T-cell (primary cell): ENCODE data around the gene HGF. TPM values are rescaled to one million over a fixed set of nuclear protein-coding genes. Genes with fewer than 3 reads are reported as not detected.
"Not testable (repeated sequence)": the region's sequence is repeated elsewhere in the genome, so short reads cannot be mapped to it uniquely, and the experiment has no call there.

ENCODE experiments used
- ATAC-seq, 4 experiments: fragments of 200-7000 bp in 3 of 4; fragments of 150-1000 bp in 1 of 4; cut with Tn5 transposase; replicated peaks in 1 of 4; 1 replicate in 3 of 4; 2 replicates in 1 of 4; pipeline ENCODE4 v1.10.0; 2021; ENCODE audit warnings: moderate library complexity in 3 of 4, mild to moderate bottlenecking in 2 of 4, moderate number of reproducible peaks in 1 of 4
- CTCF ChIA-PET, 2 donors: fragments of 300-600 bp; sonication (Branson Sonifier 250); formaldehyde crosslinking; loops; one replicate each; lab custom pipeline; 2022; ENCODE audit warnings: antibody characterized with exemption in 2 of 2; lab: Charles Lee
- POLR2A ChIA-PET, 2 donors: fragments of 300-600 bp; sonication (Branson Sonifier 250); formaldehyde crosslinking; loops; one replicate each; lab custom pipeline; 2022; ENCODE audit warnings: antibody characterized with exemption in 2 of 2; lab: Charles Lee
- DNase-seq, 35 experiments: peaks; one replicate each; pipeline versions ENCODE4 v3.0.0 to v3.0.0-alpha.2; 2013 to 2023
- H3K27ac ChIP-seq: one replicate; pipeline ENCODE4 v1.5.1; 2013; ENCODE audit warnings: low read length
- H3K27me3 ChIP-seq, 2 experiments: replicated peaks in 1 of 2; 1 replicate in 1 of 2; 2 replicates in 1 of 2; pipeline versions ENCODE4 v1.6.1 to v1.7.0; 2013; ENCODE audit warnings: low read length in 1 of 2, mixed read lengths in 1 of 2; ENCODE audit not compliant: control insufficient read depth in 2 of 2, insufficient read depth in 2 of 2; ENCODE audit errors: extremely low read depth in 1 of 2
- H3K36me3 ChIP-seq, 2 donors: 1 replicate in 1 of 2; 2 replicates in 1 of 2; pipeline versions ENCODE4 v1.6.1 to v1.7.0; 2013; ENCODE audit warnings: low read length in 1 of 2; ENCODE audit not compliant: control insufficient read depth in 2 of 2, insufficient read depth in 1 of 2; ENCODE audit errors: extremely low read depth in 1 of 2
- H3K4me1 ChIP-seq, 2 experiments: 1 replicate in 1 of 2; 2 replicates in 1 of 2; pipeline versions ENCODE4 v1.6.1 to v1.7.0; 2013; ENCODE audit warnings: low read length in 2 of 2, mixed read lengths in 1 of 2; ENCODE audit not compliant: insufficient read depth in 2 of 2, control insufficient read depth in 1 of 2; ENCODE audit errors: extremely low read depth in 1 of 2
- H3K4me3 ChIP-seq, 2 donors: 1 replicate in 1 of 2; 2 replicates in 1 of 2; pipeline versions ENCODE4 v1.5.1 to v1.7.0; 2013; ENCODE audit warnings: mild to moderate bottlenecking in 2 of 2, low read length in 1 of 2, moderate library complexity in 1 of 2; ENCODE audit not compliant: control insufficient read depth in 1 of 2; ENCODE audit errors: extremely low read depth in 1 of 2
- H3K9me3 ChIP-seq: 2 replicates; pipeline ENCODE4 v1.7.0; 2013
- H3K27ac Mint-ChIP-seq, 2 donors: one replicate each; pipeline ENCODE4 v1.8.0; 2020 to 2021; ENCODE audit warnings: mild to moderate bottlenecking in 2 of 2, mixed read lengths in 2 of 2
- H3K27me3 Mint-ChIP-seq, 2 donors: one replicate each; pipeline ENCODE4 v1.8.0; 2021 to 2022; ENCODE audit warnings: mixed read lengths in 2 of 2
- H3K36me3 Mint-ChIP-seq: one replicate; pipeline ENCODE4 v1.8.0; 2021; ENCODE audit warnings: mixed read lengths
- H3K4me1 Mint-ChIP-seq, 3 donors: one replicate each; pipeline ENCODE4 v1.8.0; 2020 to 2022; ENCODE audit warnings: mixed read lengths in 3 of 3, mild to moderate bottlenecking in 1 of 3
- H3K4me3 Mint-ChIP-seq, 3 donors: one replicate each; pipeline ENCODE4 v1.8.0; 2020 to 2022; ENCODE audit warnings: mild to moderate bottlenecking in 3 of 3, mixed read lengths in 3 of 3, moderate library complexity in 3 of 3
- H3K9me3 Mint-ChIP-seq, 3 donors: one replicate each; pipeline ENCODE4 v1.8.0; 2020 to 2022; ENCODE audit warnings: mixed read lengths in 3 of 3
- WGBS: methylation state at CpG from one replicate; pipeline ENCODE4 v1.1.5; 2013; ENCODE audit warnings: missing lambda C conversion rate; ENCODE audit not compliant: insufficient coverage; 5-methylcytosine and 5-hydroxymethylcytosine counted together
- total RNA-seq, 35 experiments: library from RNA in 6 of 35; stranded (reverse) in 6 of 35; fragments of 120-200 nt in 1 of 35; gene quantifications; one replicate each; pipeline versions ENCODE4 v1.2.1 to v1.2.4 and lab custom pipeline; 2013 to 2026

The HGF gene
- total RNA-seq, 5 donors from 2014 or later (not counting 1 experiment from before 2014, with no cell fraction given), result 0.32 TPM; not detected in 4

DNA sequence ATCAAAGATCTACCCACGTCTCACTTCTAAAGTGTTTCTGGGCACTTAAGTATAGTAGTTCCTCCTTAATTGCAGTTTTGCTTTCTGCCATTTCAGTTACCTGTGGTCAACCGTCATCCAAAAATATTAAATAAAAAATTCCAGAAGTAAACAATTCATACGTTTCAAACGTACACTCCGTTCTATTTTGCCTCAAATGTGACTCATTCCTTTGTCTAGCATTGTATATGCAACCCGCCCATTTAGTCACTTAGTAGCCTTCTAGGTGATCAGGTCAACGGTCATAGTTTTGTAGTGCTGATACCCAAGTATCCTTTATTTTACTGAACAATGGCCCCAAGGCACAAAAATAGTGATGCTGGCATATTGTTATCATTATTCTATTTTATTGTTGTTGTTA, 33.8 kb downstream of the HGF start:
- 91% methylated on average over 5 of the region's 7 CpGs for WGBS
- Histone ChIP-seq H3K9me3 (no peaks in the 10 kb centered on the region), H3K27me3 (no peaks in the 10 kb centered on the region), H3K27ac (no peak overlapping the region), H3K36me3 (no peaks in the 10 kb centered on the region), H3K4me3 (no peak overlapping the region), H3K4me1 (no peaks in the 10 kb centered on the region)
- POLR2A ChIA-PET, result no interaction called here
- H3K4me1 Mint-ChIP-seq, result no peaks in the 10 kb centered on the region
- H3K27me3 Mint-ChIP-seq, result no peaks in the 10 kb centered on the region
- no peaks in the 10 kb centered on the region for H3K36me3 Mint-ChIP-seq
- CTCF ChIA-PET, result no interaction called here
- ATAC-seq (no peak), DNase-seq (no peak)
- peaks cover 4 to 19% (median 7%) of the 10 kb centered on the region in 3 donors for H3K9me3 Mint-ChIP-seq
- no peak overlapping the region for H3K4me3 Mint-ChIP-seq
- no peak overlapping the region for H3K27ac Mint-ChIP-seq

DNA sequence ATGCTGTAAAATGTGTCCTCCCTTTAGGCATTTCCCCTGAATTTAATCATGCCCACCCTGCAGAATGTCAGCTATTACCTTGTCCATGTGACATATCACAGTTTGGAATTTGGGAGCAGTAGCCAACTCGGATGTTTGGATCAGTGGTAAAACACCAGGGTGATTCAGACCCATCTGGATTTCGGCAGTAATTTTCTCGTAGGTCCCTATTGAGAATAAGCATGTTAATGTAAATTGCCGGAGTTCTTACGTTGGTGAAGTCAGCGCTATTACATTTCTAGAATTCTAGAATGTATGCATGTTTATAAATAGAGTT, 44.1 kb downstream of the HGF start:
- no peaks in the 10 kb centered on the region for H3K9me3 ChIP-seq
- no peaks in the 10 kb centered on the region for H3K36me3 Mint-ChIP-seq
- H3K36me3 ChIP-seq, result no peaks in the 10 kb centered on the region
- DNase-seq, result no peak
- no peak for ATAC-seq
- no peak overlapping the region for H3K4me3 ChIP-seq
- no peaks in the 10 kb centered on the region for H3K4me1 ChIP-seq
- no peak overlapping the region for H3K27ac ChIP-seq
- no peaks in the 10 kb centered on the region for H3K27me3 Mint-ChIP-seq
- H3K4me3 Mint-ChIP-seq, result no peak overlapping the region
- WGBS, result 74% methylated on average over 3 of the region's 6 CpGs
- H3K27me3 ChIP-seq, result no peaks in the 10 kb centered on the region
- no peaks in the 10 kb centered on the region for H3K4me1 Mint-ChIP-seq
- POLR2A ChIA-PET, result no interaction called here
- peaks cover 0 to 8% (median 0%) of the 10 kb centered on the region in 3 donors for H3K9me3 Mint-ChIP-seq
- CTCF ChIA-PET, result interaction anchor here in 1 of 2 donors (0.6 kb wide), 1 partner anchor 54 kb away, joined by 4 read pairs; no protein-coding TSS in a partner anchor
- H3K27ac Mint-ChIP-seq, result no peak overlapping the region

DNA sequence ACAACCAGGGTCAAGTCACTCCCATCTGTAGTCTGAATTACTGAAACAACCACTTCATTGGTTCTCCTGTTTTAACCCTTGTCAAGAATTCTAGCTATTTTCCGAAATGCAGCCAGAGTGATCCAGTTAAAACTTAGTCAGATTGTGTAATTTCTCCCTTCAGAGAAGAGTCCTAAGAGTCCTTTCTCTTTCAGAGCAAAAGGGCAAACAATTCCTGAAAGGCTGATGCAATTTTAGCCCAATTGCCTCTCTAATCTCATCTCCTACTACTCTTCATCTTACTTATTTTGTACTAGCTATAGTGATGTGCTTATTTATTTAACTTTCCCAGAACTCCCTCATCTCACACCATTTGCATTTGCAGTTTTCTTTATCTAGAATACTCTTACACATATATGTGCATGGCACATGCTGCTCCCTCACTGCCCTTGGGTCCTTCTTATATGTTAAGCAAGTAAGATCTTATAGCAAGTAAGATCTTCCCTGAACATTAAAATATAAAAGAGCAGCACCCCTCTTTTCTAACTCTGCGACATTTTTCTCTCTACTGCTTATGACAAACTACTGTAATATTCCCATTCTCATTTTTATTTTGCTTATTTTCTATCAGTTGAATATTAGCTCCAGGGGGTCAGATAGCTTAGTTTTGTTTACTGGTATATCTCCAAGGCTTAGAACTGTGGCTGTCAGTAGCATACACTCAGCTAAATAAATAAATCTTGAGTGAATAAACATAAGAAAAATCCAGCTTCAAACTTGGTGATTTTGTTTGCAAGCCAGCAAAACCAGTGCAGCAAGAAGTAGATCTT, 44.6 kb downstream of the HGF start:
- Mint-ChIP-seq H3K9me3 (peaks cover 0 to 8% (median 0%) of the 10 kb centered on the region in 3 donors), H3K27ac (no peak overlapping the region), H3K4me1 (no peaks in the 10 kb centered on the region), H3K36me3 (no peaks in the 10 kb centered on the region), H3K27me3 (no peaks in the 10 kb centered on the region), H3K4me3 (no peak overlapping the region)
- DNase-seq (no peak), ATAC-seq (no peak)
- no peak overlapping the region for H3K4me3 ChIP-seq
- H3K9me3 ChIP-seq, result no peaks in the 10 kb centered on the region
- WGBS, result 80% methylated on average over 1 of the region's 2 CpGs
- ChIA-PET POLR2A (no interaction called here), CTCF (no interaction called here)
- no peaks in the 10 kb centered on the region for H3K27me3 ChIP-seq
- H3K4me1 ChIP-seq, result no peaks in the 10 kb centered on the region
- no peak overlapping the region for H3K27ac ChIP-seq
- no peaks in the 10 kb centered on the region for H3K36me3 ChIP-seq

DNA sequence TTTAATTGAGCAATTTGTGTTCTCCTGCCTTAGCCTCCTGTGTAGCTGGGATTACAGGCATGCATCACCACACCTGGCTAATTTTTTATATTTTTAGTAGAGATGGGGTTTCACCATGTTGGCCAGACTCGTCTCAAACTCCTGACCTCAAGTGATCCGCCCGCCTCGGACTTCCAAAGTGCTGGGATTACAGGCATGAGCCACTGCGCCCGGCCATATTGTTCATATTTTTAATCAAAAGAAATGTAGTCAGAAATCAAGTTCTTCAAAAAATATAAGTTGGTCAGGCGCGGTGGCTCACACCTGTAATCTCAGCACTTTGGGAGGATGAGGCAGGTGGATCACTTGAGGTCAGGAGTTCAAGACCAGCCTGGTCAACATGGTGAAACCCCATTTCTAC, 47.6 kb downstream of the HGF start:
- POLR2A ChIA-PET, H3K4me1 ChIP-seq, ATAC-seq, DNase-seq, H3K27ac ChIP-seq, CTCF ChIA-PET, H3K36me3 Mint-ChIP-seq, H3K4me3 Mint-ChIP-seq, H3K9me3 ChIP-seq, H3K27me3 Mint-ChIP-seq, H3K27me3 ChIP-seq, H3K4me3 ChIP-seq, H3K4me1 Mint-ChIP-seq, H3K27ac Mint-ChIP-seq, H3K36me3 ChIP-seq: not testable (repeated sequence)
- 100% methylated on average over 2 of the region's 8 CpGs for WGBS
- H3K9me3 Mint-ChIP-seq, result peaks cover 3 to 11% (median 3%) of the 10 kb centered on the region in 3 donors

DNA sequence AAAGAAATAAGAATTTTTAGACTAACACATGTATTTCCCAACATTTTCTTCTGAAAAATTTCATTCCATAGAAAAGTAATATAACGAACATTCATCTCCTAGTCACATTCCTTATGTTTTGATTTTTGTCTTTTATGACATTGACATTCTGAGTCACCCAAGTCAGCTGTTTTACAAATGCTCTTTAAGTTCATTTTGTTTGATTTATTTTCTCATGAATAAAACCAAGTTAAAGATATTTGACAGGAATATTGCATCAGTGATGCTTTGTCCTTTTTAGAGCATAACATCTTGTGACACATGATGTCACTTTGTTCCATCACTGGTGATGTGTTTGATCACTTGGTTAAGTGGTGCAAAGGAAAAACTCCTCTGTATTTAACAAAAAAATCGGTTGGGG, 48.4 kb downstream of the HGF start:
- Mint-ChIP-seq H3K9me3 (peaks cover 3 to 11% (median 3%) of the 10 kb centered on the region in 3 donors), H3K27me3 (no peaks in the 10 kb centered on the region), H3K27ac (no peak overlapping the region), H3K4me1 (no peaks in the 10 kb centered on the region), H3K4me3 (no peak overlapping the region), H3K36me3 (no peaks in the 10 kb centered on the region)
- DNase-seq (no peak), ATAC-seq (no peak)
- CTCF ChIA-PET, result no interaction called here
- Histone ChIP-seq H3K4me1 (no peaks in the 10 kb centered on the region), H3K4me3 (no peak overlapping the region), H3K27ac (no peak overlapping the region), H3K27me3 (no peaks in the 10 kb centered on the region), H3K9me3 (no peaks in the 10 kb centered on the region), H3K36me3 (no peaks in the 10 kb centered on the region)
- POLR2A ChIA-PET, result no interaction called here
- WGBS, result no CpG with 5 or more reads among the region's 2 CpGs

DNA sequence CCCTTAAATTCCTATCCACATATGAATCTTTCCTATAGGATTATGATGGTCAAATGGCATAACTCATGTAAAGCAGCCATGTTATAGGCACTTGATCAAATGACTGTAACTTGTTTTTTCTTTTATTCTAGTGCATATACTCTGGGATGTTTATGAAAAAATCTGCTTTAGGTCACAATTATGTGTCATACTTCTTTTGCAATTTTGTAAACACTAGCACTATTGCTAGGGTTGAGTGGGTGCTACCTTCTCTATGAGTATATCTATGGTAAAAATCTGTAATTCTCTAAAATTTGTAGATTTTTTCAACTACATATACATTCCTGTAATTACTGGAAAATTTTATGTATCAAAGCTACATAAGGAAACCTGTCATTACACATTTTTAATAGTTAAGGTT, 50.0 kb downstream of the HGF start:
- Mint-ChIP-seq H3K4me1 (no peaks in the 10 kb centered on the region), H3K9me3 (peaks cover 3 to 6% (median 3%) of the 10 kb centered on the region in 3 donors), H3K27ac (no peak overlapping the region), H3K27me3 (no peaks in the 10 kb centered on the region), H3K4me3 (no peak overlapping the region), H3K36me3 (no peaks in the 10 kb centered on the region)
- ATAC-seq (no peak), DNase-seq (no peak)
- Histone ChIP-seq H3K4me1 (no peaks in the 10 kb centered on the region), H3K27ac (no peak overlapping the region), H3K36me3 (no peaks in the 10 kb centered on the region), H3K9me3 (no peaks in the 10 kb centered on the region), H3K27me3 (no peaks in the 10 kb centered on the region), H3K4me3 (no peak overlapping the region)
- CTCF ChIA-PET, result no interaction called here
- POLR2A ChIA-PET, result no interaction called here
